ENCODE measurements around the gene ELFN1. TPM values are rescaled to one million over a fixed set of nuclear protein-coding genes. Genes with fewer than 3 reads are reported as not detected.

Gene ELFN1
- total and polyA plus RNA-seq, 4 donors: 0.43 to 3.5 (median 3.4) TPM

DNA sequence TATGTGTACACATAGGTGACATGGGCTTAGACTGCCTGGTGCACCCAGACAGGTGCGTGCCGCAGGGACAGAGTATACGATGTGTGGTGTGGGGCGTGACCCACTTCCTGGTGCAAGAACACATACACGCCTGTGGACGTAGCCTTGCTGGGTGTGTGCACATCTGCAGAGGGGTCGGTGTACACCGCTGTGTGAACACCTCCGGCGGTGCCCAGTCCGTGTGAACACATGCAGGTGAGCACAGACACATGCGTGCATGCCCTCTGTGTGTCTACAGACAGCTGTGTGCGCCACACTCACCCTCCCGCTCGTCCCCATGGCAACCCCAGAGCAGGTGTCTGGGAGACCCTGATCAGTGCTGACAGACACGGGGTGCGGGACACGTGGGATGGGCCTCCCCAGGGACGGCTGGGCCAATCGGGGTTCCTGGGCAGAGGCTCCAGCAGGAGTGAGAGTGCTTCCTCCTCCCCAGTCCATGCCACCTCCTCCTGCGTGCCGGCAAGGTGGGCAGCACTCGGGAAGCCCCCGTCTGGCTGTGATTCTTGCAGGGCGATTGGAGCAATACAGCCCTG lies 23.4 kb downstream of the ELFN1 start:
- no peak for TF ChIP-seq SP1 (IDR thresholded peaks at IDR 0.05)
- Histone ChIP-seq H3K36me3 (ENCODE audit: control insufficient read depth in 4 of 4, insufficient read depth in 3 of 4, low read depth in 1 of 4, low read length in 3 of 4) (peaks cover 0 to 5% (median 2%) of the 10 kb centered on the region in 4 donors), H3K9me3 (ENCODE audit: control insufficient read depth in 4 of 4, low read length in 3 of 4) (no peaks in the 10 kb centered on the region), H3K27ac (ENCODE audit: low read depth in 1 of 2, low read length in 2 of 2) (no peak overlapping the region), H3K9ac (ENCODE audit: low read depth in 1 of 2, low read length in 2 of 2) (no peak overlapping the region), H3K4me1 (ENCODE audit: control insufficient read depth in 4 of 4, insufficient read depth in 4 of 4, low read length in 3 of 4) (peaks cover 0 to 9% (median 4%) of the 10 kb centered on the region in 4 donors), H3K4me3 (ENCODE audit: low read depth in 1 of 3, low read length in 3 of 3) (no peak overlapping the region), H3K27me3 (ENCODE audit: control insufficient read depth in 4 of 4, insufficient read depth in 4 of 4, low read length in 3 of 4) (no peaks in the 10 kb centered on the region)
- WGBS: 83% methylated on average over 25 of the region's 25 CpGs
- DNase-seq (ENCODE audit: low spot score): no peak

DNA sequence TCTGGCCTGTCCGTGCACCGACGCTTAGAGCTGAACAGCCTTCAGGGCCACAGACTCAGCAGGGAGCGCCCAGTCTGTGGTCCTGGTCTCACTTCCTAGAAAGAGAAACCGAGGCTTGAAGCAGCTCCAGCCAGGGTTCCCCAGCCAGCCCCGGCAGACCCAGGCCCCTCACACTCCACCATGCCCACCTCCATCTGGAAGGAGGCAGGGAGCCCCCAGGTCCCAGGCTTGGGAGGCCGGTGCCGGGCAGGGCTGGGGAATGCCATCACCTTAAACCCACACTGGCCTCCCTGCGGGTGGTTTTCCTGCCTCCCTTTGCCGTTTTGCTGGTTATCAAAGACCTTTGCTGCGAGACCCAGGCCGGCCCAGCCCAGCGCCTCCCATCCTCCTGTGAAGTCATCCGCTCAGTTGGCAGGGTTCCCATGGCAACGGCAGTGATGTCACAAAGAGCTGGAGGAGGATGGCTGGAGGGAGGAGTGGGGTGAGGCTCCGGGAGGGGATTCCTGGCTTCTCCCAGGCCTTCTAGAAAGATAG lies 24.0 kb downstream of the ELFN1 start:
- TF ChIP-seq FOXA1 (IDR thresholded peaks at IDR 0.05) (no peak), NR2F2 (IDR thresholded peaks at IDR 0.05) (no peak), FOXA2 (IDR thresholded peaks at IDR 0.05) (no peak), HNF4G (IDR thresholded peaks at IDR 0.05) (no peak), EGR1 (IDR thresholded peaks at IDR 0.05; ENCODE audit: low read depth in 2 of 2) (no peak), CTCF (IDR thresholded peaks at IDR 0.05; ENCODE audit: low read depth, low read length, missing input control) (no peak), RAD21 (IDR thresholded peaks at IDR 0.05) (no peak), GABPA (IDR thresholded peaks at IDR 0.05 in 1 of 2, conservative IDR thresholded peaks at IDR 0.05 in 1 of 2) (no peak), REST (IDR thresholded peaks at IDR 0.05) (no peak), YY1 (IDR thresholded peaks at IDR 0.05) (no peak), HNF4A (conservative IDR thresholded peaks at IDR 0.05) (no peak), TAF1 (conservative IDR thresholded peaks at IDR 0.05) (no peak), SP1 (IDR thresholded peaks at IDR 0.05) (no peak), RXRA (IDR thresholded peaks at IDR 0.05) (no peak), JUND (IDR thresholded peaks at IDR 0.05) (no peak)
- TF ChIP-seq, protein P1, sequence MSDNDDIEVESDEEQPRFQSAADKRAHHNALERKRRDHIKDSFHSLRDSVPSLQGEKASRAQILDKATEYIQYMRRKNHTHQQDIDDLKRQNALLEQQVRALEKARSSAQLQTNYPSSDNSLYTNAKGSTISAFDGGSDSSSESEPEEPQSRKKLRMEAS (IDR thresholded peaks at IDR 0.05): no peak
- TF ChIP-seq, protein P2, sequence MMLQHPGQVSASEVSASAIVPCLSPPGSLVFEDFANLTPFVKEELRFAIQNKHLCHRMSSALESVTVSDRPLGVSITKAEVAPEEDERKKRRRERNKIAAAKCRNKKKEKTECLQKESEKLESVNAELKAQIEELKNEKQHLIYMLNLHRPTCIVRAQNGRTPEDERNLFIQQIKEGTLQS (IDR thresholded peaks at IDR 0.05): no peak
- TF ChIP-seq, protein P3, sequence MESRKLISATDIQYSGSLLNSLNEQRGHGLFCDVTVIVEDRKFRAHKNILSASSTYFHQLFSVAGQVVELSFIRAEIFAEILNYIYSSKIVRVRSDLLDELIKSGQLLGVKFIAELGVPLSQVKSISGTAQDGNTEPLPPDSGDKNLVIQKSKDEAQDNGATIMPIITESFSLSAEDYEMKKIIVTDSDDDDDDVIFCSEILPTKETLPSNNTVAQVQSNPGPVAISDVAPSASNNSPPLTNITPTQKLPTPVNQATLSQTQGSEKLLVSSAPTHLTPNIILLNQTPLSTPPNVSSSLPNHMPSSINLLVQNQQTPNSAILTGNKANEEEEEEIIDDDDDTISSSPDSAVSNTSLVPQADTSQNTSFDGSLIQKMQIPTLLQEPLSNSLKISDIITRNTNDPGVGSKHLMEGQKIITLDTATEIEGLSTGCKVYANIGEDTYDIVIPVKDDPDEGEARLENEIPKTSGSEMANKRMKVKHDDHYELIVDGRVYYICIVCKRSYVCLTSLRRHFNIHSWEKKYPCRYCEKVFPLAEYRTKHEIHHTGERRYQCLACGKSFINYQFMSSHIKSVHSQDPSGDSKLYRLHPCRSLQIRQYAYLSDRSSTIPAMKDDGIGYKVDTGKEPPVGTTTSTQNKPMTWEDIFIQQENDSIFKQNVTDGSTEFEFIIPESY (IDR thresholded peaks at IDR 0.05): no peak
- Histone ChIP-seq H3K9me3 (ENCODE audit: control insufficient read depth in 4 of 4, low read length in 3 of 4) (no peaks in the 10 kb centered on the region), H3K36me3 (ENCODE audit: control insufficient read depth in 4 of 4, insufficient read depth in 3 of 4, low read depth in 1 of 4, low read length in 3 of 4) (peaks cover 0 to 5% (median 1%) of the 10 kb centered on the region in 4 donors), H3K4me3 (ENCODE audit: low read depth in 1 of 3, low read length in 3 of 3) (no peak overlapping the region), H3K4me1 (ENCODE audit: control insufficient read depth in 4 of 4, insufficient read depth in 4 of 4, low read length in 3 of 4) (peaks cover 0 to 9% (median 4%) of the 10 kb centered on the region in 4 donors), H3K27me3 (ENCODE audit: control insufficient read depth in 4 of 4, insufficient read depth in 4 of 4, low read length in 3 of 4) (no peaks in the 10 kb centered on the region), H3K27ac (ENCODE audit: low read depth in 1 of 2, low read length in 2 of 2) (no peak overlapping the region), H3K9ac (ENCODE audit: low read depth in 1 of 2, low read length in 2 of 2) (no peak overlapping the region)
- WGBS: 78% methylated on average over 16 of the region's 16 CpGs
- DNase-seq (ENCODE audit: low spot score): no peak
